ENCODE results near the gene FGG. TPM values are rescaled to one million over a fixed set of nuclear protein-coding genes. Genes with fewer than 3 reads are reported as not detected.

FGG gene
- total and polyA plus RNA-seq, 2 of the 13 experiments (the other 11 are each of a cell fraction or from before 2014, with no cell fraction given) = 1,037 to 2,423 TPM

- TF ChIP-seq ZNF33B (CRISPR knock-in tag; IDR thresholded peaks at IDR 0.05) (no peak), ZNF180 (CRISPR knock-in tag; IDR thresholded peaks at IDR 0.05; ENCODE audit: borderline replicate concordance, low read depth) (no peak), ZNF382 (CRISPR knock-in tag; IDR thresholded peaks at IDR 0.05; ENCODE audit: borderline replicate concordance) (no peak), CHD2 (IDR thresholded peaks at IDR 0.05; ENCODE audit: low read depth, low read length) (no peak), ZNF780A (CRISPR knock-in tag; IDR thresholded peaks at IDR 0.05) (no peak), NPAS2 (CRISPR knock-in tag; IDR thresholded peaks at IDR 0.05; ENCODE audit: borderline replicate concordance) (no peak), ZNF777 (CRISPR knock-in tag; IDR thresholded peaks at IDR 0.05) (no peak), MIER3 (CRISPR knock-in tag; IDR thresholded peaks at IDR 0.05; ENCODE audit: borderline replicate concordance) (peak; percentile 97), CCAR2 (optimal IDR thresholded peaks at IDR 0.05; ENCODE audit: low read depth, low read length) (no peak), ZNF607 (CRISPR knock-in tag; IDR thresholded peaks at IDR 0.05; ENCODE audit: borderline replicate concordance) (no peak), SMYD3 (CRISPR knock-in tag; IDR thresholded peaks at IDR 0.05) (0 out of 2 replicates have a peak, but pooled peaks have one; percentile 56), MBNL3 (CRISPR knock-in tag; conservative IDR thresholded peaks at IDR 0.05) (no peak), ZSCAN30 (CRISPR knock-in tag; IDR thresholded peaks at IDR 0.05) (0 out of 2 replicates have a peak, but pooled peaks have one; percentile 28), ZBTB1 (CRISPR knock-in tag; IDR thresholded peaks at IDR 0.05; ENCODE audit: borderline replicate concordance) (no peak), NR2F2 (IDR thresholded peaks at IDR 0.05; ENCODE audit: borderline replicate concordance, low read depth) (peak; percentile 97), ZNF280D (CRISPR knock-in tag; IDR thresholded peaks at IDR 0.05) (no peak; the same call in 1 of the 2 replicates), MAF1 (CRISPR knock-in tag; IDR thresholded peaks at IDR 0.05; ENCODE audit: borderline replicate concordance) (0 out of 2 replicates have a peak, but pooled peaks have one; percentile 31)
- TF ChIP-seq, protein P1, sequence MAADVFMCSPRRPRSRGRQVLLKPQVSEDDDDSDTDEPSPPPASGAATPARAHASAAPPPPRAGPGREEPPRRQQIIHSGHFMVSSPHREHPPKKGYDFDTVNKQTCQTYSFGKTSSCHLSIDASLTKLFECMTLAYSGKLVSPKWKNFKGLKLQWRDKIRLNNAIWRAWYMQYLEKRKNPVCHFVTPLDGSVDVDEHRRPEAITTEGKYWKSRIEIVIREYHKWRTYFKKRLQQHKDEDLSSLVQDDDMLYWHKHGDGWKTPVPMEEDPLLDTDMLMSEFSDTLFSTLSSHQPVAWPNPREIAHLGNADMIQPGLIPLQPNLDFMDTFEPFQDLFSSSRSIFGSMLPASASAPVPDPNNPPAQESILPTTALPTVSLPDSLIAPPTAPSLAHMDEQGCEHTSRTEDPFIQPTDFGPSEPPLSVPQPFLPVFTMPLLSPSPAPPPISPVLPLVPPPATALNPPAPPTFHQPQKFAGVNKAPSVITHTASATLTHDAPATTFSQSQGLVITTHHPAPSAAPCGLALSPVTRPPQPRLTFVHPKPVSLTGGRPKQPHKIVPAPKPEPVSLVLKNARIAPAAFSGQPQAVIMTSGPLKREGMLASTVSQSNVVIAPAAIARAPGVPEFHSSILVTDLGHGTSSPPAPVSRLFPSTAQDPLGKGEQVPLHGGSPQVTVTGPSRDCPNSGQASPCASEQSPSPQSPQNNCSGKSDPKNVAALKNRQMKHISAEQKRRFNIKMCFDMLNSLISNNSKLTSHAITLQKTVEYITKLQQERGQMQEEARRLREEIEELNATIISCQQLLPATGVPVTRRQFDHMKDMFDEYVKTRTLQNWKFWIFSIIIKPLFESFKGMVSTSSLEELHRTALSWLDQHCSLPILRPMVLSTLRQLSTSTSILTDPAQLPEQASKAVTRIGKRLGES (CRISPR knock-in tag; IDR thresholded peaks at IDR 0.05; ENCODE audit: borderline replicate concordance) = no peak
- TF ChIP-seq, protein P2, sequence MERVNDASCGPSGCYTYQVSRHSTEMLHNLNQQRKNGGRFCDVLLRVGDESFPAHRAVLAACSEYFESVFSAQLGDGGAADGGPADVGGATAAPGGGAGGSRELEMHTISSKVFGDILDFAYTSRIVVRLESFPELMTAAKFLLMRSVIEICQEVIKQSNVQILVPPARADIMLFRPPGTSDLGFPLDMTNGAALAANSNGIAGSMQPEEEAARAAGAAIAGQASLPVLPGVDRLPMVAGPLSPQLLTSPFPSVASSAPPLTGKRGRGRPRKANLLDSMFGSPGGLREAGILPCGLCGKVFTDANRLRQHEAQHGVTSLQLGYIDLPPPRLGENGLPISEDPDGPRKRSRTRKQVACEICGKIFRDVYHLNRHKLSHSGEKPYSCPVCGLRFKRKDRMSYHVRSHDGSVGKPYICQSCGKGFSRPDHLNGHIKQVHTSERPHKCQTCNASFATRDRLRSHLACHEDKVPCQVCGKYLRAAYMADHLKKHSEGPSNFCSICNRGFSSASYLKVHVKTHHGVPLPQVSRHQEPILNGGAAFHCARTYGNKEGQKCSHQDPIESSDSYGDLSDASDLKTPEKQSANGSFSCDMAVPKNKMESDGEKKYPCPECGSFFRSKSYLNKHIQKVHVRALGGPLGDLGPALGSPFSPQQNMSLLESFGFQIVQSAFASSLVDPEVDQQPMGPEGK (CRISPR knock-in tag; IDR thresholded peaks at IDR 0.05) = peak; percentile 70
Measured at GRCh38 chr4:154559494-154560418, 52.7 kb downstream of the FGG start (continued).

Data from HepG2 (cell line).